T-helper 1 cell treated with Interleukin-12 subunit alpha and Interleukin-12 subunit beta and Interleukin-4 antibody, amounts not matched to agents 30 ng/mL and 1 ng/mL, for 36 hours (primary cell): ENCODE data around the gene EFCAB12. TPM values are rescaled to one million over a fixed set of nuclear protein-coding genes. Genes with fewer than 3 reads are reported as not detected.
"Not testable (repeated sequence)": the region's sequence is repeated elsewhere in the genome, so short reads cannot be mapped to it uniquely, and the experiment has no call there.

Source experiments
- intact Hi-C: fragments of 100-400 bp; cut with micrococcal nuclease; formaldehyde crosslinking; loops from one replicate; pipeline ENCODE4 v1.15.1; 2024
- total RNA-seq: library from RNA; stranded (reverse); gene quantifications from 2 replicates; pipeline ENCODE4 v1.2.3, GENCODE V29; 2022

EFCAB12 gene
- total RNA-seq, 1 donor from 2014 or later, result 0.83 TPM

GRCh38 chr3:129375099-129375498, 53.3 kb downstream of the EFCAB12 start:
- intact Hi-C loops, result no loop called here

GRCh38 chr3:129371041-129371826, 57.2 kb downstream of the EFCAB12 start:
- intact Hi-C loops, result no loop called here

GRCh38 chr3:129370248-129370964, 58.0 kb downstream of the EFCAB12 start:
- intact Hi-C loops, result no loop called here

- intact Hi-C loops, result no loop called here
Measured at GRCh38 chr3:129369711-129370110, 58.7 kb downstream of the EFCAB12 start.

GRCh38 chr3:129367821-129368220, 60.6 kb downstream of the EFCAB12 start:
- intact Hi-C loops, result no loop called here

- intact Hi-C loops, result no loop called here
Measured at GRCh38 chr3:129366312-129366831, 62.1 kb downstream of the EFCAB12 start.

GRCh38 chr3:129365296-129366136, 62.9 kb downstream of the EFCAB12 start:
- intact Hi-C loops, result no loop called here

- intact Hi-C loops, result not testable (repeated sequence)
Measured at GRCh38 chr3:129364811-129365210, 63.6 kb downstream of the EFCAB12 start.

GRCh38 chr3:129363356-129363755, 65.1 kb downstream of the EFCAB12 start:
- intact Hi-C loops, result not testable (repeated sequence)

GRCh38 chr3:129360705-129361460, 67.6 kb downstream of the EFCAB12 start:
- intact Hi-C loops, result no loop called here

GRCh38 chr3:129360171-129360611, 68.2 kb downstream of the EFCAB12 start:
- intact Hi-C loops, result no loop called here

GRCh38 chr3:129358772-129359371, 69.6 kb downstream of the EFCAB12 start:
- intact Hi-C loops, result no loop called here

- intact Hi-C loops, result no loop called here
Measured at GRCh38 chr3:129358177-129358771, 70.2 kb downstream of the EFCAB12 start.

- intact Hi-C loops, result no loop called here
Measured at GRCh38 chr3:129357616-129358015, 70.8 kb downstream of the EFCAB12 start.

GRCh38 chr3:129356756-129357425, 71.5 kb downstream of the EFCAB12 start:
- intact Hi-C loops, result no loop called here

GRCh38 chr3:129353589-129353941, 74.9 kb downstream of the EFCAB12 start:
- intact Hi-C loops, result no loop called here

GRCh38 chr3:129352650-129353588, 75.5 kb downstream of the EFCAB12 start:
- intact Hi-C loops, result no loop called here

GRCh38 chr3:129352045-129352444, 76.4 kb downstream of the EFCAB12 start:
- intact Hi-C loops, result no loop called here
